Fibroblast of upper back skin (primary cell): ENCODE results near the gene ANKRD33B.

Experiments
- DNase-seq: peaks from one replicate; pipeline ENCODE4 v3.0.0-alpha.2; 2013

The ANKRD33B gene

GRCh38 chr5:10680876-10681481 is 117.1 kb downstream of the ANKRD33B start:
- no peak for DNase-seq

- no peak for DNase-seq
Observed at GRCh38 chr5:10681731-10682679, 118.1 kb downstream of the ANKRD33B start.

GRCh38 chr5:10682801-10683525 is 119.1 kb downstream of the ANKRD33B start:
- DNase-seq, result no peak

GRCh38 chr5:10684303-10685086 is 120.6 kb downstream of the ANKRD33B start:
- no peak for DNase-seq

GRCh38 chr5:10685115-10685521 is 121.2 kb downstream of the ANKRD33B start:
- DNase-seq, result no peak

- no peak for DNase-seq
Observed at GRCh38 chr5:10686890-10687289, 123.0 kb downstream of the ANKRD33B start.

- no peak for DNase-seq
Observed at GRCh38 chr5:10688651-10689171, 124.8 kb downstream of the ANKRD33B start.

GRCh38 chr5:10689391-10690081 is 125.7 kb downstream of the ANKRD33B start:
- peak; percentile 58 for DNase-seq

- DNase-seq, result peak; percentile 71
Observed at GRCh38 chr5:10690460-10691440, 126.9 kb downstream of the ANKRD33B start.

GRCh38 chr5:10691826-10692785 is 128.2 kb downstream of the ANKRD33B start:
- peak; percentile 93 for DNase-seq

- DNase-seq, result peak; percentile 68
Observed at GRCh38 chr5:10695055-10695649, 131.3 kb downstream of the ANKRD33B start.

GRCh38 chr5:10695759-10696543 is 132.1 kb downstream of the ANKRD33B start:
- DNase-seq, result peak; percentile 36

- DNase-seq, result no peak
Observed at GRCh38 chr5:10699281-10699874, 135.5 kb downstream of the ANKRD33B start.

- no peak for DNase-seq
Observed at GRCh38 chr5:10699987-10700386, 136.1 kb downstream of the ANKRD33B start.

GRCh38 chr5:10700516-10700915 is 136.6 kb downstream of the ANKRD33B start:
- DNase-seq, result no peak

- DNase-seq, result peak; percentile 48
Observed at GRCh38 chr5:10701567-10702039, 137.7 kb downstream of the ANKRD33B start.

GRCh38 chr5:10702040-10702629 is 138.3 kb downstream of the ANKRD33B start:
- peak; percentile 80 for DNase-seq
